HL-60 (cell line): ENCODE data around the gene PCID2.
"Not testable (repeated sequence)": the region's sequence is repeated elsewhere in the genome, so short reads cannot be mapped to it uniquely, and the experiment has no call there.

Source experiments
- DNase-seq, 2 experiments: peaks; one replicate each; pipeline ENCODE4 v3.0.0-alpha.2; 2010 to 2020; ENCODE audit warnings: low read depth in 1 of 2, low spot score in 1 of 2
- H3K27ac ChIP-seq: fragments of 250-450 bp; sonication (Bioruptor Pico); replicated peaks from 2 replicates; pipeline ENCODE4 v1.5.1; 2020; ENCODE audit warnings: mild to moderate bottlenecking, moderate library complexity
- H3K27me3 ChIP-seq: fragments of 250-450 bp; sonication (Bioruptor Pico); 2 replicates; pipeline ENCODE4 v1.5.1; 2021; ENCODE audit warnings: mild to moderate bottlenecking, moderate library complexity; ENCODE audit not compliant: insufficient read depth, poor library complexity, severe bottlenecking
- H3K4me3 ChIP-seq: replicated peaks from 2 replicates; pipeline ENCODE4 v1.5.1; 2011; ENCODE audit warnings: mild to moderate bottlenecking, control low read depth, low read length; ENCODE audit not compliant: insufficient read depth
- GABPA ChIP-seq: IDR thresholded peaks from 2 replicates; pipeline ENCODE4 v1.6.1; 2012; ENCODE audit warnings: low read depth
- POLR2AphosphoS5 ChIP-seq: IDR thresholded peaks from 2 replicates; pipeline ENCODE4 v1.6.1; 2012; ENCODE audit warnings: low read depth
- SPI1 ChIP-seq: IDR thresholded peaks from 2 replicates; pipeline ENCODE4 v1.6.1; 2012; ENCODE audit warnings: low read depth, mild to moderate bottlenecking, borderline replicate concordance
- TF ChIP-seq, protein P1 (sequence below): IDR thresholded peaks from 2 replicates; pipeline ENCODE4 v1.6.1; 2012; ENCODE audit warnings: low read depth; ENCODE audit not compliant: insufficient replicate concordance
- TF ChIP-seq, protein P2 (sequence below): IDR thresholded peaks from one replicate; pipeline ENCODE4 v1.5.1; 2011; ENCODE audit warnings: low read length, control low read depth, inconsistent platforms; ENCODE audit not compliant: insufficient read depth

Gene PCID2

DNA sequence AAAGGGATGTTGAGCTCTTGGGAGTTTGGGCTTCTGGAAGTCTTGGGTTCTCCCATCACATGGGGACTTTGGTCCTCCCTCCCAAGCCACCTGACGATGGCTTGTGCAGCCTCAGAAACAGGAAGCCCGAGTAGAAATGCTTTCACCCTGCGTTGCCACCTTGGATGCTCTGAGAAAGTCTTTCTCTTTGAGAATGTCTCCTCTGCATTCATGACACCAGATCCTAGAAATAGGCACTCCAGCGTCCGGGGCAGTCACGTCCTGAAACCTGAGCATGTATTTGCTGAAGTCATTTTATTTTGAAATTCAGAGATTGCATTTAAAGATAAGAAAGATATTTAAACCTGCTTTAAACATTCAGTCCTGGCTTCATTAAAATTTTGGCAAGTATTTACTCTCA is 35.4 kb upstream of the PCID2 start:
- TF ChIP-seq, protein P1, sequence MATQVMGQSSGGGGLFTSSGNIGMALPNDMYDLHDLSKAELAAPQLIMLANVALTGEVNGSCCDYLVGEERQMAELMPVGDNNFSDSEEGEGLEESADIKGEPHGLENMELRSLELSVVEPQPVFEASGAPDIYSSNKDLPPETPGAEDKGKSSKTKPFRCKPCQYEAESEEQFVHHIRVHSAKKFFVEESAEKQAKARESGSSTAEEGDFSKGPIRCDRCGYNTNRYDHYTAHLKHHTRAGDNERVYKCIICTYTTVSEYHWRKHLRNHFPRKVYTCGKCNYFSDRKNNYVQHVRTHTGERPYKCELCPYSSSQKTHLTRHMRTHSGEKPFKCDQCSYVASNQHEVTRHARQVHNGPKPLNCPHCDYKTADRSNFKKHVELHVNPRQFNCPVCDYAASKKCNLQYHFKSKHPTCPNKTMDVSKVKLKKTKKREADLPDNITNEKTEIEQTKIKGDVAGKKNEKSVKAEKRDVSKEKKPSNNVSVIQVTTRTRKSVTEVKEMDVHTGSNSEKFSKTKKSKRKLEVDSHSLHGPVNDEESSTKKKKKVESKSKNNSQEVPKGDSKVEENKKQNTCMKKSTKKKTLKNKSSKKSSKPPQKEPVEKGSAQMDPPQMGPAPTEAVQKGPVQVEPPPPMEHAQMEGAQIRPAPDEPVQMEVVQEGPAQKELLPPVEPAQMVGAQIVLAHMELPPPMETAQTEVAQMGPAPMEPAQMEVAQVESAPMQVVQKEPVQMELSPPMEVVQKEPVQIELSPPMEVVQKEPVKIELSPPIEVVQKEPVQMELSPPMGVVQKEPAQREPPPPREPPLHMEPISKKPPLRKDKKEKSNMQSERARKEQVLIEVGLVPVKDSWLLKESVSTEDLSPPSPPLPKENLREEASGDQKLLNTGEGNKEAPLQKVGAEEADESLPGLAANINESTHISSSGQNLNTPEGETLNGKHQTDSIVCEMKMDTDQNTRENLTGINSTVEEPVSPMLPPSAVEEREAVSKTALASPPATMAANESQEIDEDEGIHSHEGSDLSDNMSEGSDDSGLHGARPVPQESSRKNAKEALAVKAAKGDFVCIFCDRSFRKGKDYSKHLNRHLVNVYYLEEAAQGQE = no peak
- TF ChIP-seq SPI1 = no peak
- no peak for TF ChIP-seq POLR2AphosphoS5
- TF ChIP-seq, protein P2, sequence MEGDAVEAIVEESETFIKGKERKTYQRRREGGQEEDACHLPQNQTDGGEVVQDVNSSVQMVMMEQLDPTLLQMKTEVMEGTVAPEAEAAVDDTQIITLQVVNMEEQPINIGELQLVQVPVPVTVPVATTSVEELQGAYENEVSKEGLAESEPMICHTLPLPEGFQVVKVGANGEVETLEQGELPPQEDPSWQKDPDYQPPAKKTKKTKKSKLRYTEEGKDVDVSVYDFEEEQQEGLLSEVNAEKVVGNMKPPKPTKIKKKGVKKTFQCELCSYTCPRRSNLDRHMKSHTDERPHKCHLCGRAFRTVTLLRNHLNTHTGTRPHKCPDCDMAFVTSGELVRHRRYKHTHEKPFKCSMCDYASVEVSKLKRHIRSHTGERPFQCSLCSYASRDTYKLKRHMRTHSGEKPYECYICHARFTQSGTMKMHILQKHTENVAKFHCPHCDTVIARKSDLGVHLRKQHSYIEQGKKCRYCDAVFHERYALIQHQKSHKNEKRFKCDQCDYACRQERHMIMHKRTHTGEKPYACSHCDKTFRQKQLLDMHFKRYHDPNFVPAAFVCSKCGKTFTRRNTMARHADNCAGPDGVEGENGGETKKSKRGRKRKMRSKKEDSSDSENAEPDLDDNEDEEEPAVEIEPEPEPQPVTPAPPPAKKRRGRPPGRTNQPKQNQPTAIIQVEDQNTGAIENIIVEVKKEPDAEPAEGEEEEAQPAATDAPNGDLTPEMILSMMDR = no peak
- no peak for TF ChIP-seq GABPA
- Histone ChIP-seq H3K27me3 (no peaks in the 10 kb centered on the region), H3K4me3 (no peak overlapping the region), H3K27ac (no peak overlapping the region)
- no peak for DNase-seq

DNA sequence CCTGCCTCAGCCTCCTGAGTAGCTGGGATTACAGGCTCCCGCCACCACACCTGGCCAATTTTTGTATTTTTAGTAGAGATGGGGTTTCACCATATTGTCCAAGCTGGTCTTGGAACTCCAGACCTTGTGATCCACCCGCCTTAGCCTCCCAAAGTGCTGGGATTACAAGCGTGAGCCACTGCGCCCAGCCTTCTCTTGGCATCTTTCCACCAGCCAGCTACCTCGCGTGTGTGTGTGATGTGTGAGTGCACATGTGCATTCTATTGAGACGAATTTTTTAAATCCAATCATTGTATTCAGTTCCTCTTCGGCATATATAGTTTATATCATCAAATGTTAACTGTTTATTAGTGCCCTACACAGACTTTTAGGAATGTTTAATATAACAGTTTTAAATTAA is 33.2 kb upstream of the PCID2 start:
- not testable (repeated sequence) for H3K4me3 ChIP-seq, DNase-seq, H3K27me3 ChIP-seq, H3K27ac ChIP-seq

DNA sequence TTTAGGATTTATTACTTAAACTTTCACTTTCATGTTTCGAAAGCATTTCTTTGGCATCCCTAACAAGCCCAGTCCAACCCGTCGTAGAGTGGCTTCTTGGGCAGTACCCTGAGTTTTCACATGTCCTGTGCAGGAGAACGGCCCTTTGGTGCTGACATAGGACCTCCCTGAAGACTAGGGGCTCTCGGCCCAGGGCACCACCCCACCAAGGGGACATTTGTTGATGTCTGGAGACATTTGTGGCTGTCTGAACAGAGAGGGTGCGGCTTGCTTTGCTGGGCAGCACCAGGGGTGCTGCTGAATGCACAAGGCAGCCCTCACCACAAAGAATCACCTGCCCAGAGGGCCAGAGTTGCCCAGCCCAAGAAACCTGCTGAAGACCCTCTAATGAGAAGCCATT is 31.5 kb upstream of the PCID2 start:
- TF ChIP-seq POLR2AphosphoS5 = no peak
- TF ChIP-seq SPI1 = no peak
- TF ChIP-seq, protein P1 = no peak
- no peak for TF ChIP-seq GABPA
- TF ChIP-seq, protein P2 = no peak
- Histone ChIP-seq H3K27ac (no peak overlapping the region), H3K27me3 (no peaks in the 10 kb centered on the region), H3K4me3 (no peak overlapping the region)
- DNase-seq = no peak

DNA sequence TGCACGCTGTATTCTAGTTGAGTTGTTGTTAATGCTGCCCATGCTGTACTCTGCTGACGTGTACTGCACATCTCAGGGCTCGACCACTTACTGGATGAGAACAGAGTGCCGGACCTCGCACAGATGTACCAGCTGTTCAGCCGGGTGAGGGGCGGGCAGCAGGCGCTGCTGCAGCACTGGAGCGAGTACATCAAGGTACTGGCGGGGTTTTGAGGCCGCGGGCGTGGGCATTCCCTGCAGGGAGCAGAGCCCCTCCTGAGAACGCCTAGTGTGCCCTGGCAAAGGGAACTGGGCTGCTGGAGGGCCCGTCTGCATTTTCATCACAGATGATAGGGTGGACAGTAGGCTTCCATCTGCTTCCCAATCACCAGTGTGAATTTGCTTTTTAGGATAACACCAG is 30.9 kb upstream of the PCID2 start:
- Histone ChIP-seq H3K27me3 (no peaks in the 10 kb centered on the region), H3K27ac (no peak overlapping the region), H3K4me3 (no peak overlapping the region)
- TF ChIP-seq, protein P1 = no peak
- TF ChIP-seq GABPA (no peak), POLR2AphosphoS5 (no peak), SPI1 (no peak)
- TF ChIP-seq, protein P2 = no peak
- no peak for DNase-seq
